Parathyroid adenoma (tissue), 2 donors: ENCODE results near the gene CTDSPL.

Experiments
- H2AFZ ChIP-seq: fragments of 300-600 bp; sonication (generic); one replicate; pipeline ENCODE4 v1.7.0; 2017; ENCODE audit warnings: antibody characterized with exemption, mild to moderate bottlenecking
- H3K27ac ChIP-seq: fragments of 300-600 bp; sonication (generic); one replicate; pipeline ENCODE4 v1.7.0; 2017
- H3K27me3 ChIP-seq: fragments of 300-600 bp; sonication (generic); one replicate; pipeline ENCODE4 v1.7.0; 2017; ENCODE audit warnings: low read length; ENCODE audit not compliant: control insufficient read depth, insufficient read depth
- H3K36me3 ChIP-seq: fragments of 300-600 bp; sonication (generic); one replicate; pipeline ENCODE4 v1.7.0; 2017; ENCODE audit warnings: low read length; ENCODE audit not compliant: control insufficient read depth, insufficient read depth
- H3K4me1 ChIP-seq: fragments of 300-600 bp; sonication (generic); one replicate; pipeline ENCODE4 v1.7.0; 2017; ENCODE audit warnings: control low read depth
- H3K4me2 ChIP-seq: fragments of 300-600 bp; sonication (generic); one replicate; pipeline ENCODE4 v1.7.0; 2017; ENCODE audit warnings: low read length
- H3K4me3 ChIP-seq: fragments of 300-600 bp; sonication (generic); one replicate; pipeline ENCODE4 v1.7.0; 2017; ENCODE audit warnings: low read depth, low read length
- H3K79me2 ChIP-seq: fragments of 300-600 bp; sonication (generic); one replicate; pipeline ENCODE4 v1.7.0; 2017; ENCODE audit warnings: control low read depth
- H3K9ac ChIP-seq: fragments of 300-600 bp; sonication (generic); one replicate; pipeline ENCODE4 v1.7.0; 2017; ENCODE audit warnings: mild to moderate bottlenecking
- H3K9me3 ChIP-seq: fragments of 300-600 bp; sonication (generic); one replicate; pipeline ENCODE4 v1.7.0; 2017; ENCODE audit warnings: low read length; ENCODE audit not compliant: control insufficient read depth
- CTCF ChIP-seq: fragments of 300-600 bp; sonication (generic); IDR thresholded peaks from one replicate; pipeline ENCODE4 v1.7.0; 2017; ENCODE audit warnings: antibody characterized with exemption, mild to moderate bottlenecking
- donor health status: primary hyperparathyroidism.

CTDSPL gene

GRCh38 chr3:37858742-37859141 lies 2.9 kb upstream of the CTDSPL start:
- no peak overlapping the region for H3K4me3 ChIP-seq
- H3K27ac ChIP-seq, result no peak overlapping the region
- H3K36me3 ChIP-seq, result no peaks in the 10 kb centered on the region
- no peaks in the 10 kb centered on the region for H3K9me3 ChIP-seq
- peaks cover 5% of the 10 kb centered on the region for H3K79me2 ChIP-seq
- H3K27me3 ChIP-seq, result no peaks in the 10 kb centered on the region
- H3K4me1 ChIP-seq, result peaks cover 9% of the 10 kb centered on the region
- no peak overlapping the region for H2AFZ ChIP-seq
- no peak for TF ChIP-seq CTCF
- no peak overlapping the region for H3K9ac ChIP-seq
- no peak overlapping the region for H3K4me2 ChIP-seq

GRCh38 chr3:37859354-37859753 lies 2.3 kb upstream of the CTDSPL start:
- Histone ChIP-seq H3K4me1 (peaks cover 9% of the 10 kb centered on the region), H3K27ac (no peak overlapping the region)

DNA sequence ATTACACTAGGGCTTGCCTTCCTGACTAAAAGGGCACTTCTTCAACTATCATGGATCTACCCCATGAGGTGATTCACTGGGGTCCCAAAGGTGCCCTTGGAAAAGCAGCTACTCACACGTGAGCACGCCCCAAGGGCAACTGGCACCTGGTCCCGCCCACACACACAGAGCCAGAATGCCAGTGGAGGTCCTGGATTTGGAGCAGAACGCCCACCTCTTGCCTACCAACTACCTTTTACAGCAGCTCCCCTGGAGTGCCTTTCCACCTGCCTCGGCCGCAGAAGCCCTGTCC lies 1.8 kb upstream of the CTDSPL start:
- no peak overlapping the region for H3K9ac ChIP-seq
- no peaks in the 10 kb centered on the region for H3K36me3 ChIP-seq
- no peak for TF ChIP-seq CTCF
- H3K4me1 ChIP-seq, result peaks cover 9% of the 10 kb centered on the region
- H3K27me3 ChIP-seq, result no peaks in the 10 kb centered on the region
- peak overlapping the region; percentile 41 for H3K4me3 ChIP-seq
- H3K79me2 ChIP-seq, result peaks cover 5% of the 10 kb centered on the region
- peak overlapping the region; percentile 64 for H3K4me2 ChIP-seq
- H2AFZ ChIP-seq, result peak overlapping the region; percentile 91
- no peaks in the 10 kb centered on the region for H3K9me3 ChIP-seq
- peak overlapping the region; percentile 70 for H3K27ac ChIP-seq

More at GRCh38 chr3:37859354-37859753, 2.3 kb upstream of the CTDSPL start:
- no peak for TF ChIP-seq CTCF
- Histone ChIP-seq H2AFZ (no peak overlapping the region), H3K27me3 (no peaks in the 10 kb centered on the region), H3K4me3 (no peak overlapping the region), H3K4me2 (peak overlapping the region; percentile 64), H3K79me2 (peaks cover 5% of the 10 kb centered on the region), H3K9me3 (no peaks in the 10 kb centered on the region), H3K36me3 (no peaks in the 10 kb centered on the region), H3K9ac (no peak overlapping the region)

GRCh38 chr3:37862219-37862902 lies 681 bp downstream of the CTDSPL start:
- no peak overlapping the region for H3K9ac ChIP-seq
- peak overlapping the region; percentile 75 for H3K4me2 ChIP-seq
- H3K27me3 ChIP-seq, result no peaks in the 10 kb centered on the region
- H3K27ac ChIP-seq, result peak overlapping the region; percentile 78
- H3K4me1 ChIP-seq, result peaks cover 8% of the 10 kb centered on the region
- TF ChIP-seq CTCF, result no peak
- H3K9me3 ChIP-seq, result no peaks in the 10 kb centered on the region
- no peaks in the 10 kb centered on the region for H3K36me3 ChIP-seq
- H3K79me2 ChIP-seq, result peaks cover 11% of the 10 kb centered on the region
- H3K4me3 ChIP-seq, result peak overlapping the region; percentile 54
- peak overlapping the region; percentile 82 for H2AFZ ChIP-seq
